NCI-H2029 treated with DMSO at 0.1 percent for 48 hours (cell line): ENCODE data around the gene ULBP3.

Source experiments
- DNase-seq: peaks from one replicate; lab custom pipeline; 2025; lab: John Stamatoyannopoulos, UW

The ULBP3 gene

DNA sequence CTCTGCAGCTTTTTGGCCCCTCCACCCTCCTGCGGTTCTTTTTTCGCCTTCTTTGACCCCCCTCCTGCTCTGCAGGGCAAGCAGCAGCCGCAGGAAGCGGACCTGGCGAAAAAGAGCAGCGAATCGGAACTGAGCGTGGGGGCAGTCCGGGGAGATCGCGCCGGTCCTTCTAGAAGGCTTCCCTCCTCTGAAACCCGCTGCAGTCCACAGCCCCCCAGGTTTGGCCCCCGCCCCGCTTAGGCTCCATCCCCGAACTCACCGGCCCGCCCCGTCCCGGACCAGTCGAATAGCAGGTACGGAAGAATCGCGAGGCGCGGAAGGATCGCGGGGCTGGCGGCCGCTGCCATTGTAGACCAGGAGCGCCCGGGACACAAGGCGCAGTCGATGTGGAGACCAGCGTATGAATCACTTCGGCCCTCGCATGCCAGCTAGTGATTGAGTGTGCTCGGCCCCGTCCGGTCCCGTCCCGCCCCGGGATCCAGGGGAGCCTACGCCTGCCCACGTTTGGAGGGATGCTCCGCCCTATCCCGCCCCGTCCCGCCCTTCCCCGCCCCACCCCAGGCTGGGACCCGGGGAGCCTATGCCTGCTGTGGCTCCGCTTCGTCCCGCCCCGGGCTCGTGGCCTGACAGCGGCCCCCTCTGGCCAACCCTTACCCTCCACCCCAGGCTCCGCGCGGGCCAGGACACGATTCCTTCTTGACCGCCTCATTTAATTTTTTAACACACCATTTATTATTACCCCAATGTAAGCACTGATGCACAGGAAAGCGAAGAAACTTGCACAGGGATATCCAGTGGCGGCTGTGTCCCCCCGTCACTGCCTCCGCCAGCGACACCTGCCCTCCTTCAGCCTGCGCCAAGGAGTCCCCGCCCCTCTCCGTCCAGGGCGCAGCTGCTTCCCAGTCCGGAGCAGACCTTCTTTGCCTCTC, at the start of gene ULBP3:
Gene ULBP3, minus strand, starts transcription at position 402 of the 929 bp plus-strand sequence. Its CDS starts 55 bp downstream, at position 347.
- DNase-seq = no peak

DNA sequence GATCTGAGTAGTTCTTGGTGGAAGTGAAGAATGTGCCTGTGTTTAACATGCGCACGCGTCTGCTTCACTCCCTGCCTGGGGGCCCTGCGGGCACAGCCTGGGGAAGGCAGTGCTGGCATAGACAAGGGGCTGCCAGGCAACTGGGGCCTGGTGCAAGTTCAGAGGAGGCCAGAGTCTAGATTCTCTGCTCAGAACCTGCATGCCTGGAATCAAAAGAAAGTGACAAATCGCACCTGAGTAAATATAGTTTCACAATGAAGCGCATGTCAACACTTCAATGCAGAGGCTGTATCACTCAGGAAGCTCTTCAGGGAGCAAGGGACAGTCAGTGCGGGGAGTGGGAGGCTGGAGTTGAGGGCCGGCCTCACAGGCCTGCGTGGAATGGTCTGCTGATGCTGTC, 49.7 kb upstream of the ULBP3 start:
- DNase-seq = peak; percentile 13

DNA sequence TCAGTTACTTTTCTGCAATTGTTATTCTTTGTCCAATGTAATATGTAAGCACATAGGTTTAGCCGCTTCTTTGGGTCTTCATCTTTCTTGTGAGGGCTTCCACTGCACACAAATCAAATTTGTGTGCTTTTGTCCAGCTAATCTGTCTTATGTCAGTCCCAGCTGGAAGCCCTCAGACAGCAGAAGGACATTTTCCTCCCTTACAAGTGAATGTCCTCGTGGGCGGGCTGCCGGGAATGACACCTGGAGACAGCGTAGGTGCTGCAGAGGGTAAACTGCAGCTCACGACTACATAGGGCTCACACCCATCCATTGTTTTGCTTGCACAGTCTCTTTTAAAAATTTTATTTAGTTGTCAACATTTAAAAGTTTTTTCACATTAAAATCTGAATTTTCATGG, 49.3 kb upstream of the ULBP3 start:
- no peak for DNase-seq

DNA sequence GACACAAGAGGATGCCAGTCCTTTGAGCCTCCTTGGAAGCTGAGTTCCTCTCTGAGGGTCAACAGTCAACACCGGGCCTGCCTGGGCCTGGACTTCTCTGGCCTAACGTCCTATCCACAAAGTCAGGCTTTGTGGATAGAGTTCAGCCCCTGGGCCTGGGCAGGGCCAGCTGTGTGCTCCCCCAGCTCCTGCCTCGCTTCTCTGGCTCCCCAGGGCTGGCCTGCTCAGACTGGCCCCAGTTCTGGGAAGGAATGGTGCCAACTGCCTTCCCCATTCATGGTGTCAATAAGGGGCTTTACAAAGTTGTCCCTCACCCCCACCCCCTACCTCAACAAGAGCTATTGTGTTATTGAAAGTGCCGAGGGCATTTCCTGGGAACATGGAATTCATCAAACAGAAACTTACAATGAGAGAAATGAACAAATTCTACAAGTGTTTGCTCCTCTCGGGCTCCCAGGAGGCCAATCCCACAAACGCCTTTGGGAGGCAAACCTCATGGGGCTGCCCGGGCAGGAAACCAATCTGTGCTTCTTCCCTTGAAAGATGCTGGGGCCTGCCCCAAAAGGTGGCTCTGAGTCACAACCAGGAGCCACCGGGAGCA, 47.4 kb upstream of the ULBP3 start:
- DNase-seq = no peak

DNA sequence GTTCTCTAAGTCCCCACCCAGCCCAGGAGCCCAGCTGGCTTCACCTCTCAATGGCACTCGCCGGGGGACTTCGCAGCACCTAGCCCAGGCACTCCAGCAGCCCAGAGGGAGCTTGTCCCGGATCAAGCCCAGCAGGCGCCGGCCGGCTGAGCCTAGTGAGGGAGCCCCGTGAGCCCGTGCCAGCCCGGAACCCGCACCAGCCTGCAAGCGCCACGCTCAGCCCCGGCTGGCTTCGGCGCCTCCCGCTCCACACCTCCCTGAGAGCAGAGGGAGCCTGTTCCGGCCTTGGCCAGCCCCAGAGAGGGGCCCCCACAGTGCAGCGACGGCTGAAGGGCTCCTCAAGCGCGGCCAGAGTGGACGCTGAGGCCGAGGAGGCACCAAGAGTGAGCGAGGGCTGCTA, 46.8 kb upstream of the ULBP3 start:
- DNase-seq = no peak

DNA sequence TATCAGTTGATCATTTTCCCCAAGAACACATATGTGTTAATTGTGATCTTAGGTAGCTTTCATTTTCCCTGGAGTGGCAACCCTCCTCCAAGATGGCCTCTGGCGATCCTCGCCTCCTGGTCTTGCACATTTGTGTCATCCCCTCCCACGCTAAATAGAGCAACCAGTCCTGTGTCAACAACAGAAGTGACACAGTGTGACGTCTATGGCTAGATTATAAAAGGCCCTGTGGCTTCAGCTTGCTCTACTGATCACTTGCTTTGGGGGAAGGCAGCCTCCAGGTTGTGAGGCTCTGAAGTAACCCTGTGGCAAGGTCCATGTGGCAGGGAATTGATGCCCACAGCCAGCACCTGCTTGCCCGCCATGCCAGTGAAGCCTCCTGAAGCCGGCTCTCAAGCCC, 43.3 kb upstream of the ULBP3 start:
- DNase-seq = no peak

DNA sequence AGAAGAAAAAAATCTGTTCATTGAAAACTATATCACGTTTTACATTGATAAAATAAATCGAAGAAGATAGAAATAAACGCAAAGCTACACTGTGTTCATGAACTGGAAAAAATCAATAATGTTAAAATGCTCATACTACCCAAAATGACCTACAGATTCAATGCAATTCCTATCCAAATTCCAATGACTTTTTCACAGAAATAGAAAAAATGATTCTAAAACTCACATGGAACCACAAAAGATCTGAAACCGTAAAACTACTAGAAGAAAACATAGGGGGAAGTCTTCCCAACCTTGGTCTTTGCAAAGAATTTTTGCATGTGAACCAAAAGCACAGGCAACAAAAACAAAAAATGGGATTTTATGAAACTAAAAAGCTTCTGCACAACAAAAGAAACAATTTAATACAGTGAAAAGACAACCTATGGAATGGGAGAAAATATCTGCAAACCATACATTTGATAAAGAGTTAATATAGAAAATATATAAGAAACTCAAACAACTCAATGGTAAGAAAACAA, 33.9 kb upstream of the ULBP3 start:
- DNase-seq = no peak

DNA sequence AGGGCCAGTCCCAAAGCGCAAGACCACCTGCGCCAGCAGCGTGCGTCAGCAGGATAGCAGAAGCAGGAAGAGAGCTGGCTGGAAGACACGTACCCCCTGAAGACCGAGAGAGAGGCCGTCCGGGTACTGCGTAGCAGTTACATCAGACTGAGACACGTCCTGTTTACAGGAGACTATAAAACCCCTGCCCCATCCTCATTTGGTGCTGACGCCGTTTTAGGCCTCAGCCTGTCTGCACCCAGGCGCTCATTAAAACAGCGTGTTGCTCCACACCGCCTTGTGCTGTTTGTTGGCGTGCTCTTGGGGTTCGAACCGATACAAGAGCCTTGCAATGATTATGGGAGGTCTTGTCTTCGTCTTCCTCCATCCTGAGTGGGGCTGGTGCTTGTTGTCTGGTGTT, 31.8 kb upstream of the ULBP3 start:
- DNase-seq = no peak

DNA sequence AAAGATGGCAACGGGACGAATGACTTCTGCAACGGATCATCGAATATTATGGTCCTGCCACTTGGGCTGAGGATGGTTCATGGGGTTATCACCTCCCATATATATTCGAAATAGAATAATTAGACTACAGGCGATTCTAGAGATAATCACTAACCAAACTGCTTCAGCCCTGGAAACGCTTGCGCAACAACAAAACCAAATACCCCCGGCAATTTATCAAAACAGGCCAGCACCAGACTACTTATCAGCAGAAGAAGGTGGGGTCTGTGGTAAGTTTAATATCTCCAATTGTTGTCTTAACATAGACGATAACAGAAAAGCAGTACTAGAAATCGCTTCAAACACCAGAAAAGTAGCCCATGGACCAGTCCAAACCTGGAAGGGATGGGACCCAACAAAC, 31.0 kb upstream of the ULBP3 start:
- no peak for DNase-seq

DNA sequence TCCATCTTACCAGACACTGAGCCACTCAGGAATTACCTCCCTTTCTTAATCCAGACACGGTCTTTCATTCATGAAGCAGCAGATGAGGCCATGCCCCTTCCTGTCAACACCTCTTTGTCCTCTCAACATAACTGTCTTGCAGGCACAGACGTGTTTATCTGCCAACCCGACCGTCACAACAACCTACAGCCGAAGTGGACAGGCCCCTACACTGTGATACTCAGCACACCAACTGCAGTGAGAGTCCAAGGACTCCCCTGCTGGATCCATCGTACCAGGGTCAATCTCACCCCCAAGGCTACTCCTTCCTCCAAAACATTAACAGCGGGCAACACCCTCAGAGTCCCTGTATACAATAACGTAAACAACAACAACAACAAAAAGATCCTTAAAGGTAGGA, 30.6 kb upstream of the ULBP3 start:
- DNase-seq = no peak

DNA sequence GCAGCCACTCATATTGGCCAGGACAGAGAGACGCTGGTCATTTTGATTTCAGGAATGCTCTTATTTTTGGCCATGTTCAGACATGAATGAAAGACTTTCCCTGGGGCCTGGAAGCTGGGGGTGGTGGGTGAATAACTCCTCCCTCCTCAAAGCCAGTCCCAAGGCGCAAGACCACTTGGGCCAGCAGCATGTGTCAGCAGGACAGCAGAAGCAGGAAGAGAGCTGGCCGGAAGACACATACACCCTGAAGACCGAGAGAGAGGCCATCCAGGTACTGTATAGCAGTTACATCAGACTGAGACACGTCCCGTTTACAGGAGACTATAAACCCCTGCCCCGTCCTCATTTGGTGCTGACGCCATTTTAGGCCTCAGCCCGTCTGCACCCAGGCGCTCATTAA, 29.2 kb upstream of the ULBP3 start:
- DNase-seq = no peak

DNA sequence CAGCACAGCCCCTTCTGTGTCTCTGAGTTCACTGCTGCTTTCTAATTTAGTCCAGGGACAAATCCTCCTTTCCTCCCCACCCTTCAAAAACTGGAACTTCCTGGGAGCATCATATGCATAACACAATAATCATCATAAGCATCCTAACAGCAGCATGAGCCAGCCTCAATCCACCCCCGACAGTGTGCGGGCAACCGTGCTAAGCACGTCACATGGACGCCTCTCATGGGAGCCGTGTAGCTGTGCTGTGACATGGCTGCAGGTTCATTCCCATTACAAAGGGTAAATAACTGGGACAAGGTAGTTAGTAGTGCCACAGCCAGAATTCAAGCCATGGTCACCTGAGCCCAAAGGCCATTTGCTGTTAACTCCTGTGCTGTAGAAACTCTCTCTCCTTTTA, 24.5 kb upstream of the ULBP3 start:
- DNase-seq = no peak

DNA sequence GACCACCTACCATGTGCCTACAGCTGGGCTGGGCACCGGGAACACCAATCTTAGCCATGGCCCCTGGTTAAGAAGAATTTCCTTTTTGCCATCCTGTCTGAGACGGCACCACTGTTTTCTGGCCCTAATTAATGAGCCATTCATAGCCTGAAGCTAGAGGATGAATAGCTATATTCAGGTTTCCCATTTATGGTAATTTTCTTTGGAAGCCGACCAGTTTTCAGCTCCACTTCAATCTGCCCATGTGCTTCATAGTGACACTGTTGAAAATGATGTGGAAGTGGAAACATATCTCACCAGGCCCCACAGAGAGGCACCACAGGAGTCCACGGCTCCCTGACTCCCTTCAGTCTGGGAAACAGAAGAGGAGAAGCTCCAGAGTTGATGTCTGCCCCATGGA, 22.6 kb upstream of the ULBP3 start:
- DNase-seq = no peak

DNA sequence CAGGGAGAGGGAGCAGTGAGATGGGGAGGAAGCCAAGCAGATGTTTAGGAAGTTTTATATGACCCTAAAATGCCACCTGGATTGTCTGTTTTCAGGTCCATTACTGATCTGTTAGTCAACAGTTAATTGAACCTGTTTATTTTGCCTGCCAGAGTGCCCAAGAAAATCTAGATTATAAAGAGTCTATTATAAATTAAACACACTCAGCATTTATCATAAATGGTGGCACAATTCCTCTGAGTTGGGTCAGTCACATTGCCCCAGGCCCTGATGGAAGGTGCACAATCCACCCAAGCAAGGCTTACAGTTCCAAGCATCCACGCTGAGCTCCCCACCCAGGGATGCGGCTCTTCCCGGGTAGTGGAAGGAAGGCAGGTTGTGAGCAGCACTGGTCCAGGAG, 21.4 kb upstream of the ULBP3 start:
- no peak for DNase-seq

DNA sequence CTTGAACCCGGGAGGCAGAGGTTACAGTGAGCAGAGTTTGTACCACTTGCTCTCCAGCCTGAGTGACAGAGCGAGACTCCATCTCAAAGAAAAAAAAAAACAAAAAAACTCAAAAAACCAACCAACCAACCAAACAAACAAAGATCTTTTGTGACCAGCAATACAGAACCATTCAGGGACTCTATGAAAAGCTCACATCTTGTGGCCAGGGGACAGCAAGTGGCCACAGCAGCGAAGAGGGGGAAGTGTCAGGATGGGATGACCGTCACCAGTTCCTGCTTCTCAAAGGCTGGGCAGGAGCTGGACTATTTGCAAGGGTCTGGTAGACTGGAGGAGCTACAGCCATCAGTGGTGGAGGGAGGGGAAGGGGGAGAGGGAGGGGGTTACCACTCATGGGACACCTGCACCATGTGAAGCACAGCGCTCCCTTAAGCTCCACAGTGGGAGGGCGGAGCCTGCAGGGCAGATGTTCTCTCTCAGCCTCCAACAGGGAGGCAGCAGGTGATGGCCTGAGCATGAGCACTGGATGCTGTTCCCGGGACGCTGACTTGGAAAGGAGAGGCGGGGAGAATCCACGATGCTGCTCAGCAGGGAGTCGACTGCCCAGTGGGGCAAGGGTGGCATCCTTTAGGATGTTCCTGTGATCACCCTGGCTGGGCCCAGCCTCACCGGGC, 19.7 kb upstream of the ULBP3 start:
- DNase-seq = no peak

DNA sequence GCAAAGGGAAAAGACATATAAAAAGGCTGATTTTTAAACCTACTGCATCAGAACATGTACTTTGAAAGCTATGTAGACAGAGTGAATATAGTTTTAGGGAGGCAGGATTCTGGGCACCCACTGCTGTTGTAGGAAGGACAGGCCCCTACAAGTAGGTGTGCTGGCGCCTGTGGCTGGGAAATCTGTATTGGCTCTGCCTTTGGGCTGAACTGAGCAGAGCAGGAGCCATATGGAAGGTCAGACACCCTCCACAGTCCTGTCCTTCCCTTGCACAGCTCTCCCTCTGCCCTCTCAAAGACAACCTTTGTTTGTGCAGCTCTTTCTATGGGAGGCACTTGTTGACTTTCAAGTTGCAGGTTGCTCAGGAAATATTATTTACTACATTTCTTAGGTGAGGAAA, 18.4 kb upstream of the ULBP3 start:
- no peak for DNase-seq

DNA sequence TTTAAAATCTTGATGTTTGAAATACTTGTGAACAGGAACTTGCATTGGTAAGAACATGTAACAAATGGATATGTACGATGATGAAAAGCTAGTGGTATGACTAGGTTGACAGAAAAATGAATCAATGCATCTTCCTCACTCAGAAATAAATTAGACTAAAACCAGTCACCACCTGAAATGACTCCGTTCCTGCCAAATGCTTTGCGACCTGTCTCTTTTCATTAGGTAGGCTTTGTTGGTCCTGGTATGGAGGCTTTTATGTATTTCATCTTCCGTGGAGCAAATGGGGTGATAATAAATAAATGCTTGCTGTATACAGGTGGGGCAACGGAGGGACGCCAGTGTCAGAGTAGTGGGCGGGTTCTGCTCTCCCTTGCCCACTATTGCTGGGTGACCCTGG, 17.1 kb upstream of the ULBP3 start:
- DNase-seq = no peak

DNA sequence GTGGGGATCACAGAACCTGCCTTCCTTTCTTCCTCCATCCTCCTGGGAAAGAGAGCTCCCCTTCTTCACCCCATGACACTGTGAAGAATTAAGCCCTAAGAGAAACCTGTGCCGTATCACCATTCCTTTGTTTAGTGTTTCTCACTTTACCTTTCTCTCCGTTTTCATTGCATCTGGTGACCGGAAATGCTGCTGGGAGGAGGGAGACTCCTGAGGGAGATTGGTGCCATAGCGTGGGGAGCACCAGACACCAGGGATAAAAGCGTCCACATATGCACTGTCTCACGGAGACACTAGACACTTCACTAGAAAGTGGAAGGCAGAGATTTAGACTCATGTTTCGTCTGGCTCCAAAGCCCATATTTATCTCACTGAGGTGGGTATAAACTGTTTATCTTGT, 15.5 kb upstream of the ULBP3 start:
- no peak for DNase-seq

DNA sequence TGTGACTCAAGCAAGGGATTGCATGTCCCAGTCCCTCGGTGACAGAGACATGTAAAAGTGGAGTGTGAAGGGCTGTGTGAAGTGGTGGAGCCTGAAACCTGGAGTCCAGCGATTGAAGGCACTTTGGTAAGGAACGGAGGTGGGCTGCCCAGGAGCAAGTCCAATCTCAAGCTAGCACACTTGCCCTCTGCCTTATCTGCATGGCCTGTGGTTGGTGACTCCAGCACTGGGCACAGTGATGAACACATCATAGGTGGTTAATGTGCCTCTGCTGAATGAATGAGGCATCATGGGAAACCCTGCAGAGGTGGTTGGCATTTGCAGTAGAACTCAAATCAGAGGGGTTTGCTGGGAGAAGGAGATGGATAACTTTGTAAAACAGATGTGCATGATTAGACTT, 14.9 kb upstream of the ULBP3 start:
- DNase-seq = no peak

DNA sequence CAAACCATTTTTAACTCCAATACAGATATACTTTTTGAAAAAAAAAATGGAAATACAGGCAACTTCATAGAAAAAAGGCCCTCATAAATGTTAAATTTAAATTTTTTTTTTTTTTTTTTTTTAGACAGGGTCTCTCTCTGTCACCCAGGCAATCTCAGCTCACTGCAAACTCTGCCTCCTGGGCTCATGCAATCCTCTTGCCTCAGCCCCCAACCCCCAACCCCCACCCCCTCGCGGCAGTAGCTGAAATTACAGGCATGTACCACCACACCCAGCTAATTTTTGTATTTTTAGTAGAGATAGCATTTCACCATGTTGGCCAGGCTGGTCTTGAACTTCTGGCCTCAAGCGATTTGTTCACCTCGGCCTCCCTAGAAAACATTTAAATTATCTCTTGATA, 12.8 kb upstream of the ULBP3 start:
- DNase-seq = no peak

DNA sequence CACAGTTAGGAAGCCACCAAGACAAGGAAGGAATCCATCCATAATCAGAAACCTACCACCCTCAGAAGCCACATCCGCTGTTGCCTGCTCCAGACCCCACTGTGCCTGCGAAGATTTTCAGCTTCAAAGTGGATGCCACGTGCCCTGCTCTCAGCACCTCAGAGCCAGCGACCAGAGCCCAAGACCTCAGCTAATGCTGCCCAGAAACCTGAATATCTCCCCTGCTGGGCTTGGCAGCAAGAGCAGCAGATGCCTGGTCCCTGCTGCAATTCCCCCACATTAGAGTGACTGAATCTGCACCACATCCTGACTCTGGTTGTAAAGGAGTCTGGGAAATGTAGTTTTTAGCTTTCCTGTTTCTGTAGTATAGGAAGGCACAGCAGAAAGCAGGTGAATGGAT, 10.7 kb upstream of the ULBP3 start:
- DNase-seq = no peak

DNA sequence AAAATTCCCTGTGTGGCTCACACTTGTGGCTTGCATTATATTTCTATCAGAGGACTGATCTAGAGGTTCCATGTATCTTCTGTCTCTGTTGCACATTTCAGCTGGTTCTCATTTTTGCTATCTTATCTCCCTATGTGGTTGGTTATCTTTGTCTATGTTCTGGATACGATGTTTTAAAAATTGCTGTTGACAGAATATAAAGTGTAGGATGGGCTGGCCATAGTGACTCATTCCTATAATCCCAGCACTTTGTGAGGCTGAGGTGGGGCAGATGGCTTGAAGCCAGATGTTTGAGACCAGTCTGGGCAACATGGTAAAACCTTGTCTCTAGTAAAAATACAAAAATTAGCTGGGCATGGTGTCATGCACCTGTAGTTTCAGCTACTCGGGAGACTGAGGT, 9.9 kb upstream of the ULBP3 start:
- DNase-seq = no peak
